ENCODE results near the gene IMMT. TPM values are rescaled to one million over a fixed set of nuclear protein-coding genes. Genes with fewer than 3 reads are reported as not detected.

The IMMT gene
- total and polyA plus RNA-seq, 9 of the 15 experiments (the other 6 are each of a cell fraction or from before 2014, with no cell fraction given), result 119 to 294 (median 140) TPM

- TF ChIP-seq DIDO1 (tag; IDR thresholded peaks at IDR 0.05; ENCODE audit: low read depth), result no peak
- no peak for TF ChIP-seq HCFC1 (IDR thresholded peaks at IDR 0.05; ENCODE audit: low read depth, low read length)
- TF ChIP-seq THAP12 (CRISPR knock-in tag; IDR thresholded peaks at IDR 0.05), result no peak
- no peak for TF ChIP-seq ARID3B (CRISPR knock-in tag; IDR thresholded peaks at IDR 0.05; ENCODE audit: borderline replicate concordance)
- no peak for TF ChIP-seq ZSCAN29 (IDR thresholded peaks at IDR 0.05)
- no peak for TF ChIP-seq PATZ1 (CRISPR knock-in tag; IDR thresholded peaks at IDR 0.05; ENCODE audit: borderline replicate concordance)
- TF ChIP-seq EGR1 (conservative IDR thresholded peaks at IDR 0.05), result no peak
- no peak for TF ChIP-seq ZNF431 (CRISPR knock-in tag; IDR thresholded peaks at IDR 0.05)
- TF ChIP-seq TAF7 (tag; IDR thresholded peaks at IDR 0.05), result no peak
- TF ChIP-seq ZNF347 (CRISPR knock-in tag; IDR thresholded peaks at IDR 0.05; ENCODE audit: low read depth), result no peak
- TF ChIP-seq CBX2 (IDR thresholded peaks at IDR 0.05; ENCODE audit: insufficient read depth, low read length, poor library complexity, severe bottlenecking), result no peak
- no peak for TF ChIP-seq ZNF766 (CRISPR knock-in tag; conservative IDR thresholded peaks at IDR 0.05)
- no peak for TF ChIP-seq ZNF280A (IDR thresholded peaks at IDR 0.05; ENCODE audit: low read depth, partially characterized antibody)
- no peak for TF ChIP-seq RBFOX2 (IDR thresholded peaks at IDR 0.05; ENCODE audit: low read depth, low read length)
- TF ChIP-seq NR2C2 (CRISPR knock-in tag; IDR thresholded peaks at IDR 0.05), result no peak
- peak; percentile 55; the same call in 1 of the 2 replicates for TF ChIP-seq NR2C2 (tag; IDR thresholded peaks at IDR 0.05)
- TF ChIP-seq HNRNPK (IDR thresholded peaks at IDR 0.05; ENCODE audit: low read depth, low read length, poor library complexity, severe bottlenecking), result no peak
- TF ChIP-seq ZNF785 (CRISPR knock-in tag; IDR thresholded peaks at IDR 0.05), result no peak
- no peak for TF ChIP-seq ZNF445 (CRISPR knock-in tag; IDR thresholded peaks at IDR 0.05; ENCODE audit: low read depth)
- TF ChIP-seq ZNF121 (CRISPR knock-in tag; conservative IDR thresholded peaks at IDR 0.05), result no peak
- TF ChIP-seq NCOA1 (IDR thresholded peaks at IDR 0.05; ENCODE audit: low read depth), result no peak
- TF ChIP-seq ZNF24 (IDR thresholded peaks at IDR 0.05), result no peak
- no peak for TF ChIP-seq RB1 (IDR thresholded peaks at IDR 0.05; ENCODE audit: low read depth)
- no peak for TF ChIP-seq ZNF197 (CRISPR knock-in tag; IDR thresholded peaks at IDR 0.05; ENCODE audit: low read depth)
- TF ChIP-seq ZNF717 (CRISPR knock-in tag; IDR thresholded peaks at IDR 0.05), result no peak
These were observed 9.2 kb upstream of the IMMT start (continued) for GRCh38 chr2:86204458-86204857.

Measured in K562 (cell line).